PFSK-1 (cell line): ENCODE results near the gene CHCHD5.

ENCODE experiments used
- FOXP2 ChIP-seq: optimal IDR thresholded peaks from 2 replicates; pipeline ENCODE3; 2011; ENCODE audit warnings: borderline replicate concordance, control low read depth, inconsistent platforms; ENCODE audit not compliant: insufficient read depth; ENCODE audit errors: extremely low read length, extremely low read depth
- POLR2AphosphoS5 ChIP-seq: IDR thresholded peaks from 2 replicates; pipeline ENCODE4 v1.6.1; 2012; ENCODE audit warnings: low read depth, mild to moderate bottlenecking, control low read depth, low read length, moderate library complexity
- REST ChIP-seq, 2 experiments: IDR thresholded peaks; 2 replicates each; pipeline versions ENCODE4 v1.6.1 to v1.8.0; 2011 to 2012; ENCODE audit warnings: low read depth in 2 of 2, low read length in 2 of 2, control low read depth in 1 of 2, inconsistent platforms in 1 of 2, mild to moderate bottlenecking in 1 of 2, moderate library complexity in 1 of 2; ENCODE audit not compliant: insufficient read depth in 1 of 2
- SIN3A ChIP-seq: IDR thresholded peaks from 2 replicates; pipeline ENCODE4 v1.6.1; 2012; ENCODE audit warnings: mild to moderate bottlenecking, low read length, moderate library complexity, borderline replicate concordance; ENCODE audit not compliant: insufficient read depth
- TAF1 ChIP-seq: IDR thresholded peaks from 2 replicates; pipeline ENCODE4 v1.6.1; 2012; ENCODE audit warnings: low read length, control low read depth, borderline replicate concordance; ENCODE audit not compliant: insufficient read depth

Gene CHCHD5

GRCh38 chr2:112585873-112586464 is 1.6 kb downstream of the CHCHD5 start:
- TF ChIP-seq REST (IDR thresholded peaks at IDR 0.05; ENCODE audit: insufficient read depth in 1 of 2, low read depth in 2 of 2, low read length in 2 of 2) (no peak), TAF1 (no peak), FOXP2 (no peak), POLR2AphosphoS5 (no peak), SIN3A (no peak)

GRCh38 chr2:112588611-112589045 is 4.2 kb downstream of the CHCHD5 start:
- no peak for TF ChIP-seq SIN3A
- TF ChIP-seq TAF1: no peak
- no peak for TF ChIP-seq REST (IDR thresholded peaks at IDR 0.05; ENCODE audit: insufficient read depth in 1 of 2, low read depth in 2 of 2, low read length in 2 of 2)
- TF ChIP-seq POLR2AphosphoS5: no peak
- no peak for TF ChIP-seq FOXP2

- no peak for TF ChIP-seq SIN3A
- no peak for TF ChIP-seq TAF1
- TF ChIP-seq FOXP2: no peak
- no peak for TF ChIP-seq REST (IDR thresholded peaks at IDR 0.05; ENCODE audit: insufficient read depth in 1 of 2, low read depth in 2 of 2, low read length in 2 of 2)
- no peak for TF ChIP-seq POLR2AphosphoS5
Observed at GRCh38 chr2:112591413-112591812, 7.0 kb downstream of the CHCHD5 start.

GRCh38 chr2:112593736-112594135 is 9.3 kb downstream of the CHCHD5 start:
- no peak for TF ChIP-seq TAF1
- no peak for TF ChIP-seq REST (IDR thresholded peaks at IDR 0.05; ENCODE audit: insufficient read depth in 1 of 2, low read depth in 2 of 2, low read length in 2 of 2)
- TF ChIP-seq SIN3A: no peak
- TF ChIP-seq FOXP2: no peak
- TF ChIP-seq POLR2AphosphoS5: no peak
